ENCODE results near the gene SP100.

DNA sequence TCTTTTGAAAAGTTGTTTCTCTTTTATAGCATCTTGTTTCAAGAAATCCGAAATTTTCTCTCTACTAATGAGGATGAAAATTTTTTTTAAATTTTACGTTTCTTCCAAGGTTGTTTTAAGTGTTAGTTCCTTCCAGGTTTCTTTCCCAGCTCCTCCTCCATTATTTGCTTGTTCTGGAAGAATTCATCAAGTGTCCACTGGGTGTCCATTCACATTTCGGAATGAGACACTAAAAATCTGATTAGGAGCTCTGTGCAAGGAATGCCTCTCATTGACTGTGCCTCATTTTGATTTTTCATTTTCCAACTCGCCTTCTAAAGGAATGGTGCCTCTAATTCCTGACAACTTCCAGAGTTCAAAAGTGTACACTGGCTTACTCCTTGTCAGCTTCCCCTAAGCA is 6.1 kb downstream of the SP100 start:
- TF ChIP-seq CTCF (IDR thresholded peaks at IDR 0.05) (no peak), POLR2A (IDR thresholded peaks at IDR 0.05) (no peak)

Data from right lobe of liver (tissue), 4 donors.